ENCODE results near the gene HLA-DPA1. TPM values are rescaled to one million over a fixed set of nuclear protein-coding genes. Genes with fewer than 3 reads are reported as not detected.

Gene HLA-DPA1
- total RNA-seq, 2 donors from 2014 or later = 62.0 to 71.2 TPM

DNA sequence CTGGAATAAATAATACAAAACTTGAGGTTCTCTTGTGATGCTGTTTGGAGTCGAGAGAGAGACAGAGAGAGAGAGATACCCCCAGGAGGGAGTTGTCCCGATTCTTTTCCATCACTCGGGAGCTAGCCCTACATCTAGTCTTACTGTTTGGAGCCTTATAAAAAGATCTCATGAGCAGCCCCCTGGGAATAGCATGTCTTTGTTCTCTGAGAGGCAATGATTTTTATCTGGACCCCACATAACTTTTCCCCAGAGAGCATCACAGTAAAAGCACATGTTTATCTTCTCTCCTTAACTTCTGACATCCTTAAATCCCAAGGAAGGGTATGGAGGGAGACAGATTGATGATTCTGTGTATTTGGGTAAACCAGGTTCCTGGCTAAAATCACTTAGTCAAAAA, 43.2 kb downstream of the HLA-DPA1 start:
- Mint-ChIP-seq H3K36me3 (ENCODE audit: low read depth) (no peaks in the 10 kb centered on the region), H3K4me1 (peaks cover 9% of the 10 kb centered on the region), H3K27me3 (peaks cover 28% of the 10 kb centered on the region), H3K4me3 (no peak overlapping the region), H3K27ac (peak overlapping the region; percentile 89)
- no peak for ATAC-seq
- H3K9me3 ChIP-seq (ENCODE audit: control insufficient read depth, low read length, poor library complexity, severe bottlenecking) = no peaks in the 10 kb centered on the region
- DNase-seq = no peak

DNA sequence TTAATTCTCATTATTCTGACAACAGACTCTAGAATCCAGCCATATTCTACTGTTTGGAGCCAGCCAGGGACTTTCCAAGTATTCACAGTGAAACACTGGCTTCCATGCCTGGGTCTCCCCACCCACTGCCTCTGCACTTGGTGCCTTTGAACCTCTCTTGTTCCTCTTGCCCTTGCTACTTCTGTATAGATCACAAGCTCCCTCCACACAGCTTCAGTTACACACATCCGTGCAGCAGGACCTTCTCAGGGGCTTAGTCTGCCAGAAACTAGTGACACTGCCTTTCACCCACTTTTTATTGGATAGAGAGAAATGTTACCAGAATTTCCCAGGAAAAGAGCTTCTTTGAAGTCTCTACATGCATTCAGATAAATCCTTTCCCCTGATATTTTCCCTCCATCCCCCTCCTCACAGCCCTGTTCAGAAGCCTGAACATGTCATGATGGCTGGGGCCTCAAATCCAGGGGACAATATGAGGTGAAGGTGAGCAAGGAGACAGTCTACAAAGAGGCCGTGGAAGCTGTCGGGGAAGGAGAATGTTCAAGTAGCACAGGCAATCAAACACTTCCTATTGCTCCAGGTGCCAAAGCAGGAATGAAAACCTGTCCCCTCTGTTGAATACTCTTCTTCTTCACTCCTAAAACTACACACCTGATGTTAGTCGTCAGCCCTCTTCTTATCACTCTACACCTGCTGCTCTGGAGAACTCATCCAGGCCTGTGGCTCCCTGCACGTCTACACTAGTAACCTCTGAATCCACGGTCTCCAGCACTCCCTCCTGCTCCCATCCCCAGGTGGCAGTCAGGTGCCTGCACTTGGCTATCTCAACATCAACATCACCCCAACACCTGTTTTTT, 43.9 kb downstream of the HLA-DPA1 start:
- peaks cover 9% of the 10 kb centered on the region for H3K4me1 Mint-ChIP-seq
- H3K27me3 Mint-ChIP-seq = peaks cover 25% of the 10 kb centered on the region
- H3K27ac Mint-ChIP-seq = peak overlapping the region; percentile 89
- no peaks in the 10 kb centered on the region for H3K36me3 Mint-ChIP-seq (ENCODE audit: low read depth)
- DNase-seq = no peak
- H3K9me3 ChIP-seq (ENCODE audit: control insufficient read depth, low read length, poor library complexity, severe bottlenecking) = no peaks in the 10 kb centered on the region
- H3K4me3 Mint-ChIP-seq = peak overlapping the region; percentile 76
- ATAC-seq = peak; percentile 84

GRCh38 chr6:33028220-33028849, 45.1 kb downstream of the HLA-DPA1 start:
- no peak for DNase-seq
- Mint-ChIP-seq H3K27ac (peak overlapping the region; percentile 89), H3K27me3 (peaks cover 16% of the 10 kb centered on the region), H3K4me3 (no peak overlapping the region), H3K4me1 (peaks cover 9% of the 10 kb centered on the region), H3K36me3 (ENCODE audit: low read depth) (no peaks in the 10 kb centered on the region)
- no peaks in the 10 kb centered on the region for H3K9me3 ChIP-seq (ENCODE audit: control insufficient read depth, low read length, poor library complexity, severe bottlenecking)
- ATAC-seq = no peak

GRCh38 chr6:33024521-33024920, 48.9 kb downstream of the HLA-DPA1 start:
- peaks cover 2% of the 10 kb centered on the region for H3K36me3 Mint-ChIP-seq (ENCODE audit: low read depth)
- peaks cover 14% of the 10 kb centered on the region for H3K4me1 Mint-ChIP-seq
- H3K27me3 Mint-ChIP-seq = peaks cover 5% of the 10 kb centered on the region
- H3K9me3 ChIP-seq (ENCODE audit: control insufficient read depth, low read length, poor library complexity, severe bottlenecking) = no peaks in the 10 kb centered on the region
- no peak overlapping the region for H3K27ac Mint-ChIP-seq
- DNase-seq (no peak), ATAC-seq (no peak)
- no peak overlapping the region for H3K4me3 Mint-ChIP-seq

GRCh38 chr6:33023536-33023935, 49.9 kb downstream of the HLA-DPA1 start:
- Mint-ChIP-seq H3K27me3 (no peaks in the 10 kb centered on the region), H3K36me3 (ENCODE audit: low read depth) (peaks cover 2% of the 10 kb centered on the region), H3K27ac (no peak overlapping the region), H3K4me3 (no peak overlapping the region), H3K4me1 (peaks cover 17% of the 10 kb centered on the region)
- ATAC-seq = no peak
- H3K9me3 ChIP-seq (ENCODE audit: control insufficient read depth, low read length, poor library complexity, severe bottlenecking) = no peaks in the 10 kb centered on the region
- DNase-seq = no peak

- H3K27me3 Mint-ChIP-seq = no peaks in the 10 kb centered on the region
- H3K4me3 Mint-ChIP-seq = no peak overlapping the region
- H3K27ac Mint-ChIP-seq = no peak overlapping the region
- no peaks in the 10 kb centered on the region for H3K9me3 ChIP-seq (ENCODE audit: control insufficient read depth, low read length, poor library complexity, severe bottlenecking)
- no peak for ATAC-seq
- peaks cover 30% of the 10 kb centered on the region for H3K4me1 Mint-ChIP-seq
- H3K36me3 Mint-ChIP-seq (ENCODE audit: low read depth) = peaks cover 7% of the 10 kb centered on the region
- DNase-seq = no peak
Observed at GRCh38 chr6:33021917-33022316, 51.5 kb downstream of the HLA-DPA1 start.

- Mint-ChIP-seq H3K36me3 (ENCODE audit: low read depth) (peaks cover 7% of the 10 kb centered on the region), H3K27me3 (peaks cover 12% of the 10 kb centered on the region), H3K4me3 (peak overlapping the region; percentile 81), H3K27ac (peak overlapping the region; percentile 92), H3K4me1 (peaks cover 35% of the 10 kb centered on the region)
- H3K9me3 ChIP-seq (ENCODE audit: control insufficient read depth, low read length, poor library complexity, severe bottlenecking) = no peaks in the 10 kb centered on the region
- ATAC-seq (no peak), DNase-seq (no peak)
Observed at GRCh38 chr6:33019372-33019771, 54.1 kb downstream of the HLA-DPA1 start.

GRCh38 chr6:33018904-33019303, 54.5 kb downstream of the HLA-DPA1 start:
- Mint-ChIP-seq H3K4me3 (peak overlapping the region; percentile 81), H3K27me3 (peaks cover 12% of the 10 kb centered on the region), H3K36me3 (ENCODE audit: low read depth) (peaks cover 7% of the 10 kb centered on the region), H3K4me1 (peaks cover 35% of the 10 kb centered on the region), H3K27ac (peak overlapping the region; percentile 92)
- no peak for DNase-seq
- H3K9me3 ChIP-seq (ENCODE audit: control insufficient read depth, low read length, poor library complexity, severe bottlenecking) = no peaks in the 10 kb centered on the region
- ATAC-seq = peak; percentile 86

- Mint-ChIP-seq H3K27ac (peak overlapping the region; percentile 92), H3K4me1 (peaks cover 35% of the 10 kb centered on the region), H3K27me3 (peaks cover 15% of the 10 kb centered on the region), H3K4me3 (peak overlapping the region; percentile 81), H3K36me3 (ENCODE audit: low read depth) (peaks cover 7% of the 10 kb centered on the region)
- no peak for DNase-seq
- no peaks in the 10 kb centered on the region for H3K9me3 ChIP-seq (ENCODE audit: control insufficient read depth, low read length, poor library complexity, severe bottlenecking)
- no peak for ATAC-seq
Observed at GRCh38 chr6:33018418-33018817, 55.0 kb downstream of the HLA-DPA1 start.

- Mint-ChIP-seq H3K27me3 (peaks cover 21% of the 10 kb centered on the region), H3K4me3 (peak overlapping the region; percentile 75), H3K27ac (peak overlapping the region; percentile 92)
Observed at GRCh38 chr6:33017694-33018353, 55.6 kb downstream of the HLA-DPA1 start.

DNA sequence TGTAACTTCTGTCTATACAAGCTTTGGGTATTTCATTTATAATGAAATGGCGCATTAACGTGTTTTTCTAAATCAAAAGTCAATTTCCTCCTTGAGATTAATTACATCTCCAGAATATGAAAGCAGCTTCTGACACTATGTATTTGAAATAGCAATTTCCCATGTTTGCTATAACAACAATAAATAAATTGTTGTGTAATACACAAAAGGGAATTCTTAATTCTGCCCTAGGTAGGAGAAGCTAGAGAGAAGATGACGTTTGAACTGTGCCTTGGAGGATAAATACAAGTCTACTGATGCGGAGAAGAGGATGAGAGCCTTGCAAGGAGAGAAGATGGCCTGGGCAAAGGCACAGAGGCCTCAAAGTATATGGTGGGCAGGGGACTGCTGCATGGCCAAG, 56.4 kb downstream of the HLA-DPA1 start:
- H3K4me1 Mint-ChIP-seq = peaks cover 35% of the 10 kb centered on the region
- H3K27ac Mint-ChIP-seq = no peak overlapping the region
- ATAC-seq = no peak
- H3K27me3 Mint-ChIP-seq = peaks cover 26% of the 10 kb centered on the region
- peaks cover 7% of the 10 kb centered on the region for H3K36me3 Mint-ChIP-seq (ENCODE audit: low read depth)
- no peak for DNase-seq
- no peak overlapping the region for H3K4me3 Mint-ChIP-seq
- H3K9me3 ChIP-seq (ENCODE audit: control insufficient read depth, low read length, poor library complexity, severe bottlenecking) = no peaks in the 10 kb centered on the region

More at GRCh38 chr6:33017694-33018353, 55.6 kb downstream of the HLA-DPA1 start:
- Mint-ChIP-seq H3K36me3 (ENCODE audit: low read depth) (peaks cover 7% of the 10 kb centered on the region), H3K4me1 (peaks cover 35% of the 10 kb centered on the region)
- no peaks in the 10 kb centered on the region for H3K9me3 ChIP-seq (ENCODE audit: control insufficient read depth, low read length, poor library complexity, severe bottlenecking)
- ATAC-seq (no peak), DNase-seq (no peak)

DNA sequence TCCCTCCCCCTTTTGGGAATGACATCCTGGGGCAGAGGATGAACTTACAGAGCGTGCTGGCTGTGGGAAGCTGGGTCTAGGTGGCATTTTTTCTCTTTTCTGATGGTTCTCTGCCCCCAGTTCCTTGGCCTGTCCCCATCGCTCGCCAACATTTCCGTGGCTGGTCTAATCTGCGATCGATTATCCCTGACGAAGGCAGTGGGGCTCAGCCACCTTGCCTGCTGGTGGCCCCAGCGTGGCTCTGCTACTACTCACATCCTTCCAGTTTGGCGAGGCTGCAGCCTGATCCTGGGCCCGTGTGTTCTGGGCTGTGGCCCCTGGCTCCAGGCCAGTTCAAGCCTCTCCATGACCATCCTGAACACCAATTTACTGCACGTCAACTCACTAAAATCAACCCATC, 57.7 kb downstream of the HLA-DPA1 start:
- H3K27me3 Mint-ChIP-seq = peaks cover 34% of the 10 kb centered on the region
- ATAC-seq (no peak), DNase-seq (no peak)
- peaks cover 7% of the 10 kb centered on the region for H3K36me3 Mint-ChIP-seq (ENCODE audit: low read depth)
- H3K9me3 ChIP-seq (ENCODE audit: control insufficient read depth, low read length, poor library complexity, severe bottlenecking) = no peaks in the 10 kb centered on the region
- H3K4me1 Mint-ChIP-seq = peaks cover 37% of the 10 kb centered on the region
- H3K27ac Mint-ChIP-seq = no peak overlapping the region
- no peak overlapping the region for H3K4me3 Mint-ChIP-seq
